GM19240 (cell line): Measurements from ENCODE around the gene SRBD1.

Source experiments
- DNase-seq: peaks from one replicate; pipeline ENCODE4 v3.0.0; 2011; ENCODE audit warnings: low spot score; ENCODE audit not compliant: insufficient read length

Gene SRBD1

GRCh38 chr2:45595721-45596435 lies 15.2 kb downstream of the SRBD1 start:
- DNase-seq: no peak

GRCh38 chr2:45591073-45591472 lies 20.0 kb downstream of the SRBD1 start:
- no peak for DNase-seq

GRCh38 chr2:45588158-45588829 lies 22.8 kb downstream of the SRBD1 start:
- DNase-seq: no peak

- no peak for DNase-seq
Observed at GRCh38 chr2:45586600-45586999, 24.5 kb downstream of the SRBD1 start.

GRCh38 chr2:45585267-45585861 lies 25.7 kb downstream of the SRBD1 start:
- DNase-seq: no peak

GRCh38 chr2:45583977-45584376 lies 27.1 kb downstream of the SRBD1 start:
- DNase-seq: no peak

- DNase-seq: no peak
Observed at GRCh38 chr2:45582522-45582921, 28.5 kb downstream of the SRBD1 start.

- no peak for DNase-seq
Observed at GRCh38 chr2:45578056-45578843, 32.8 kb downstream of the SRBD1 start.

- no peak for DNase-seq
Observed at GRCh38 chr2:45577441-45577840, 33.6 kb downstream of the SRBD1 start.

GRCh38 chr2:45575881-45576280 lies 35.2 kb downstream of the SRBD1 start:
- DNase-seq: no peak

GRCh38 chr2:45572979-45573378 lies 38.1 kb downstream of the SRBD1 start:
- no peak for DNase-seq

GRCh38 chr2:45571940-45572339 lies 39.1 kb downstream of the SRBD1 start:
- no peak for DNase-seq

GRCh38 chr2:45570671-45571334 lies 40.3 kb downstream of the SRBD1 start:
- no peak for DNase-seq

- no peak for DNase-seq
Observed at GRCh38 chr2:45568935-45569334, 42.1 kb downstream of the SRBD1 start.

GRCh38 chr2:45567974-45568789 lies 42.9 kb downstream of the SRBD1 start:
- peak; percentile 15 for DNase-seq

- DNase-seq: no peak
Observed at GRCh38 chr2:45567288-45567963, 43.6 kb downstream of the SRBD1 start.

- DNase-seq: no peak
Observed at GRCh38 chr2:45559436-45559835, 51.6 kb downstream of the SRBD1 start.

- DNase-seq: no peak
Observed at GRCh38 chr2:45554742-45555140, 56.3 kb downstream of the SRBD1 start.

- no peak for DNase-seq
Observed at GRCh38 chr2:45554073-45554741, 56.9 kb downstream of the SRBD1 start.
